Measurements from ENCODE around the gene TAF1B.
A peak's percentile ranks its signal among the peaks of the same experiment; 100 is the strongest.

Gene TAF1B

DNA sequence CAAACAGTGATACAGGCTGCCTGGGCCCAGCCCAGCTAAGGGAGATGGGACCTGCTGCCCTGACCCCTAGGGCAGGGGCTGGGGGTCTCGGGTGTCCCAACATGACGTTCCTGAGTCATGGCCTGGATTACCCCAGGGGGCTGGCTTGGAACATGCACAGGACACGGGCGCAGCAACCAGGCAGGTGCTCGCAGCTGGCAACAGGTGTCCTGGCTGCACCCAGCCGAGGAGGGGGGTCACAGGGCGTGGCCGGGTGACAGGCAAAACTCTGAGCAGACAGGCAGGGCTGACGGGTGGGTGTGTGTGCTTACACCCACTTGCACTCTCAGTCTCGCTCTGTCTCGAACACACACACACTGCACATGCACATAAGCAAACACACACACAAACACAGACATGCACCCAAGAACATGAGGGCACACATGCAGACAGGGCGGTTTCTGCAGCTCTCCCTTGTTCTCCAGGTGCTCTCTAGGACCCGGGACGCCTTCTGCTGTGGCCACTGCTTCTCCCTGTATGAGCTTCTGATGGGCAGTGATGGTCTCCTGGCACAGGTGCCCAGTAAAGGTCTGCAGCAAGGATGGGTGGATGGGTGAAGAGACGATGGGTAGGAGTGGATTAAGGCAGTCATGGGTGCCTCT is 33.7 kb upstream of the TAF1B start:
- no peak overlapping the region for H3K4me3 ChIP-seq (ENCODE audit: low read depth, low read length)
- no peak overlapping the region for H3K9ac ChIP-seq (ENCODE audit: low read depth, low read length)
- H3K36me3 ChIP-seq (ENCODE audit: control insufficient read depth, insufficient read depth, low read length): no peaks in the 10 kb centered on the region
- H3K4me1 ChIP-seq (ENCODE audit: control insufficient read depth, insufficient read depth, low read length): peaks cover 3% of the 10 kb centered on the region
- no peaks in the 10 kb centered on the region for H3K9me3 ChIP-seq (ENCODE audit: control insufficient read depth, insufficient read depth, low read length)
- peaks cover 6% of the 10 kb centered on the region for H3K27me3 ChIP-seq (ENCODE audit: control insufficient read depth, insufficient read depth, low read length)

DNA sequence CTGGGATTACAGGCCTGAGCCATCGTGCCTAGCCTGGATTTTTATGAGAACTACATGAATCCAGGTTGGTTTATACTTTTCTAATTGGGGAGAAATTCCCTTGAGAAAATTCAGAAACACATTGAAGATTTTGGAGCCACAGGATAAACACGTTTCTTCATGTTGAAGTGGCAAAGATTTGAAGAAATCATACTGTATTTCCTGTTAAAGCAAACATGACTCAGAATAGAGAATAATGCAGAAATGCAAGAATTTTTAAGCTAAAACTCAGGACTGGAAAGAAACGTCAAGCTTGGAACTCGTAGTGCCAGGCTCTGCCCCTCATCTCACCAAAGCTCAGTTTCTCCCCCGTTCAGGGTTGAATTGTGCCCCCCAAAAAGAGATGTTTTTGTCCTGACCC is 32.1 kb upstream of the TAF1B start:
- Histone ChIP-seq H3K27me3 (ENCODE audit: control insufficient read depth, insufficient read depth, low read length) (peaks cover 6% of the 10 kb centered on the region), H3K9me3 (ENCODE audit: control insufficient read depth, insufficient read depth, low read length) (no peaks in the 10 kb centered on the region), H3K9ac (ENCODE audit: low read depth, low read length) (no peak overlapping the region), H3K36me3 (ENCODE audit: control insufficient read depth, insufficient read depth, low read length) (no peaks in the 10 kb centered on the region), H3K4me1 (ENCODE audit: control insufficient read depth, insufficient read depth, low read length) (peaks cover 3% of the 10 kb centered on the region), H3K4me3 (ENCODE audit: low read depth, low read length) (no peak overlapping the region)

DNA sequence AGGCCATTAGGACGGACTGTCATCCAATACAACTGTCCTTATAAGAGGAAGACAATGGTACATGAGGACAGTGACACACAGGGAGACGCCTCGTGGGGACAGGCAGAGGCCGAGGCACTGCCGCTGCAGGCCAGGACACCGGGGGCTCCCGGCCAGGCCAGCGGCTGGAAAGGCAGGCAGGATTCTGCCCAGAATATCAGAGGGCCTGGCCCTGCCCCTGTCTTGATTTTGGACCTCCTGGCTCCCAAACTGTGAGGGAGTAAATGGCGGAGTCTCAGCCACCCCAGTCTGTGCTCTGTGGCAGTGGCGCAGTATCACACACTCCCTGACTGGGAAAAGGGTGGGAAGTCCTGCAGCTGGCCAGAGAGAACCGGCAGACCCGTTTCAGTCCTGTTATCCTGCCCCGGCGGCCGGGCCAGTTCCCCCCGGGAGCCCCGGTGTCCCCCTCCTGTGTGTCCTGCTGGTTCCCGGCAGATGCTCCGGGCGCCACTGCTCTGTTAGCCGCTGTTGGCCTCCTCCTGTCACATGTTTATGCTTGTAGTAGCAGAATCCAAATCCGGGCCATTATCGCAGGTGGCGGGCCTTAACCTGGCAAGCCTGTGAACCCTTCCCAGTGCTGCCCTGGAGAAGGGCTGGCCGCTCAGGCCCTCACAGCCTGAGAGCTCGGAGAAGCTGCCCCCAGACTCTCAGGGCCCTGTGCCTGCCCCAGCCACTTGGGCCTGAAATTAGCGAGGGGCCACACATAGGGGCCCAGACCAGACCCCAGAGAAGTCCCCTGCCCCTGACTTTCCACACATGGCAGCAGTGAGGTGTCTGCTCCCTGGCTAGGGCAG is 31.4 kb upstream of the TAF1B start:
- H3K4me1 ChIP-seq (ENCODE audit: control insufficient read depth, insufficient read depth, low read length): peaks cover 3% of the 10 kb centered on the region
- no peaks in the 10 kb centered on the region for H3K9me3 ChIP-seq (ENCODE audit: control insufficient read depth, insufficient read depth, low read length)
- H3K4me3 ChIP-seq (ENCODE audit: low read depth, low read length): no peak overlapping the region
- H3K36me3 ChIP-seq (ENCODE audit: control insufficient read depth, insufficient read depth, low read length): no peaks in the 10 kb centered on the region
- H3K9ac ChIP-seq (ENCODE audit: low read depth, low read length): no peak overlapping the region
- H3K27me3 ChIP-seq (ENCODE audit: control insufficient read depth, insufficient read depth, low read length): peaks cover 6% of the 10 kb centered on the region

DNA sequence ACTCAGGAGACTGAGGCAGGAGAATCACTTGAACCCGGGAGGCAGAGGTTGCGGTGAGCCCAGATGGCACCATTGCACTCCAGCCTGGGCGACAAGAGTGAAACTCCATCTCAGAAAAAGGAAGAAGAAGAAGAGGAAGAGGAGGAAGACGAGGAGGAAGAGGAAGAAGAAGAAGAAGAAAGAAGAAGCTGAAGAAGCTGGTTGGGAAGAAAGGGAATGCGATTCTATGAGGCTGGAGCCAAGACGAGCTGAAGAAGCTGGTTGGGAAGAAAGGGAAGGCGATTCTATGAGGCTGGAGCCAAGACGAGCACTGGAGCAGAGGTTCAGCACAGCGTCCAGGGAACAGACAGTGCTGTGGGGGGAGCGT is 30.3 kb upstream of the TAF1B start:
- H3K36me3 ChIP-seq (ENCODE audit: control insufficient read depth, insufficient read depth, low read length): no peaks in the 10 kb centered on the region
- no peaks in the 10 kb centered on the region for H3K9me3 ChIP-seq (ENCODE audit: control insufficient read depth, insufficient read depth, low read length)
- peaks cover 3% of the 10 kb centered on the region for H3K4me1 ChIP-seq (ENCODE audit: control insufficient read depth, insufficient read depth, low read length)
- H3K27me3 ChIP-seq (ENCODE audit: control insufficient read depth, insufficient read depth, low read length): peaks cover 6% of the 10 kb centered on the region
- H3K9ac ChIP-seq (ENCODE audit: low read depth, low read length): no peak overlapping the region
- H3K4me3 ChIP-seq (ENCODE audit: low read depth, low read length): no peak overlapping the region

DNA sequence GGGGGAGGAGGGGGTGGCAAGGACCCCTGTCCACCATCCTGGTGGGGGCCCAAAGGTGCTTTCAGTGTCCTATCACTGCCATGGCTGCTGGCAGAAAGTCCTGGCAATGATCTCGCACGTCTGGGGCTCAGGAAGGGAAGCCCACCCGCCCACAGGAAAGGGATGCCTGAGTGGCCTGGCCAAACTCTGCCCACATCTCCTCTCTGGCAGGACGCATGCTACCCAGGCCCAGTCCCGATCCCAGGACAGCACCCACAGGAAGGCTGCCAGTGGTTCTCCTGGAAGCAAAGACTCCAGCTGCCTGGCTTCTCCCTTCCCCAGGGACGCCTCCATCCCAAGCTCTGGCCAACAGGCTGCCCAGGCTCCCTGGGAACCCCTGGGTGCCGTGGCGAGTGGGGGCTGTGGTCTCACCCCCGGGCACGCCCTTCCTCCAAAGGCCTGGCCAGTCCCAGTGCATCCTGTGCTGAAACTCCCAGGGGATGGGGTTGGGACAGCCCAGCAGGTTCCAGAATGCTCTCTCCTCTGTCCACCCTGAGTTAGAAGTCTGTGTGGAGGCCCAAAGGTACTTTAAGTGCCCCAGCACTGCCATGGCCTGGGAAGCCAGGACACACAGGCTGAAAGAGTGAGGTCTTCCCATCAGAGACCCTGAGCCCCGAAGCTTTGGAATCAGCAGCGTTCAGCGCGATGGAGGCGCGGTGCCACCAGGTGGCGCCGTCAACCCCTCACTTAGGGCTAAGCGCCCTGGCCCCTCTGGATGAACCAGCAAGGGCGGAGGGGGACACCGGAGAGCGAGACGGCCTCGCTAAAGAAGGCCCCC is 29.8 kb upstream of the TAF1B start:
- H3K9ac ChIP-seq (ENCODE audit: low read depth, low read length): no peak overlapping the region
- H3K4me1 ChIP-seq (ENCODE audit: control insufficient read depth, insufficient read depth, low read length): peaks cover 3% of the 10 kb centered on the region
- H3K9me3 ChIP-seq (ENCODE audit: control insufficient read depth, insufficient read depth, low read length): no peaks in the 10 kb centered on the region
- peaks cover 6% of the 10 kb centered on the region for H3K27me3 ChIP-seq (ENCODE audit: control insufficient read depth, insufficient read depth, low read length)
- H3K4me3 ChIP-seq (ENCODE audit: low read depth, low read length): no peak overlapping the region
- no peaks in the 10 kb centered on the region for H3K36me3 ChIP-seq (ENCODE audit: control insufficient read depth, insufficient read depth, low read length)

DNA sequence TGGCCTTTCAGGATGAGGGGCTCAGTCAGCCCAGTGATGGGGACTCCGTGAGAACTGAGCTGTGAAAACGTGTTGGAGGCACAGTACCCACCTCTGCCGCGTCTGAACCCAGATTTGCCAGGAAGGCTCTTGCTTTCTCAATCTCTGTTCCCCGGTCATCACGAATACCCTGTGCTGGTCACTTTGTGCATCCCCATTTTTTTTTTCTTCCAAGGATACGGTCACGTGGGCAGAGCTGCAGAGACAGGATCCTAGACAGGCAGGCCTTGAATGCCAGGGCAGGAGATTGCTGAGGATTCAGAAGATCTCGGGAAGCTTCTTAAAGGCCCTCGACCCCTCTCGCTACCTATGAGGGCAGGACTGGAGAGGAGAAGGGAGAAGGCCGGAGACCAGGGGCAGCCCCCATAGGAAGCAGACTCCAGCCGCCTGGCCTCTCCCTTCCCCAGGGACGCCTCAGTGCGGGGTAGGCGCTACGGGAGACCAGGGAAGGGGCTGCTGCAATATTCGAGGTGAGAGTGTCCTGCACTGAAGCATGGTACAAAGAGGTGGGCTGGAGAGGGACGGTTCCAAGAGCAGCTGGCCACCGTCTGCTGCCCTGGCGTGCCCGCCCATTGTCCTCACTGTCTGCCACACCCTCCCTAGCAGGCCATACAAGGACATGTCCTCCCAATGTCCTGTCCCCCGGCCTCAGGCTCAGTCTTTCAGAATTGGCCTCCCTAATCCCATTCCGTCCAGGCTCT is 29.0 kb upstream of the TAF1B start:
- Histone ChIP-seq H3K4me1 (ENCODE audit: control insufficient read depth, insufficient read depth, low read length) (peaks cover 3% of the 10 kb centered on the region), H3K27me3 (ENCODE audit: control insufficient read depth, insufficient read depth, low read length) (peaks cover 6% of the 10 kb centered on the region), H3K9ac (ENCODE audit: low read depth, low read length) (peak overlapping the region; percentile 29), H3K36me3 (ENCODE audit: control insufficient read depth, insufficient read depth, low read length) (no peaks in the 10 kb centered on the region), H3K9me3 (ENCODE audit: control insufficient read depth, insufficient read depth, low read length) (no peaks in the 10 kb centered on the region), H3K4me3 (ENCODE audit: low read depth, low read length) (no peak overlapping the region)

DNA sequence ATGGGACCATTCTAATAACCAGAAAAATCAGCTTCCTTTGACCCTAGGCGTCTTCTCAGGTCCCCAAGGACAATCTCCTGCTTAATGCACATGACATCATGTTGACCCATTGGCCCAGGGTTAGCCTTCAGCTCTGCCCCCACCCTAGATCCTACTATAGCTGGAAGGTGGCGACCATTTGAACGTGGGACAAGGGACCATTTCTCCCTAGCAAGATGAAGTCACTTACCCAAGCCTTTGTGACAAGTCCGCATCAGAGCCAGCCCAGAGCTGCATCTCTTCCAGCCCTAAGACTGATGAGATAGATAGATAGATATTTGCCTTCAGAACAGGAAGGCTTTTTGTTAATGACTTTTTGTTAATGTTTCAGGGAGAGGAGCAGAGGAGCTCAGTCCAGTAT is 28.2 kb upstream of the TAF1B start:
- Histone ChIP-seq H3K9ac (ENCODE audit: low read depth, low read length) (no peak overlapping the region), H3K27me3 (ENCODE audit: control insufficient read depth, insufficient read depth, low read length) (peaks cover 6% of the 10 kb centered on the region), H3K4me3 (ENCODE audit: low read depth, low read length) (no peak overlapping the region), H3K9me3 (ENCODE audit: control insufficient read depth, insufficient read depth, low read length) (no peaks in the 10 kb centered on the region), H3K4me1 (ENCODE audit: control insufficient read depth, insufficient read depth, low read length) (peaks cover 3% of the 10 kb centered on the region), H3K36me3 (ENCODE audit: control insufficient read depth, insufficient read depth, low read length) (no peaks in the 10 kb centered on the region)

DNA sequence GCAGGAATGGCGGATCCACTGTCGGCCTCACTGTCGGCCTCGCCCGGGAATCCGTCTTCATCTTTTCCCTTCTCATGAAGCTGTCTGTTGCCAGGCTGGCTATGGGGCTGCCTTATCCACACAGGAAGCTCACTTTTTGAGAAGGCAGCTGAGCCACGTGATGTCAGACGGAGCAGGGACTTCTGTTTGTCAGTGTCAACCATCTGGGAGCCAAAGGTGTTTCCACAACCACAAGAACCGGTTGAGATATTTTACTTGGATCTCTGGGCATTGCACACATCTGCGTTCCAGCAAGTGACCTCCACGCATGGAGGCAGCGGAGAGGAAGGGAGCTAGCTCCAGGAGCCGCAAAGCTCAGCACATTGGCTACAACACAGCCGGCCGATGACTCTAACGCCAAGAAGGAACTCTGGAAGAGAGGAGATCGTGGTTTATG is 27.4 kb upstream of the TAF1B start:
- H3K36me3 ChIP-seq (ENCODE audit: control insufficient read depth, insufficient read depth, low read length): no peaks in the 10 kb centered on the region
- H3K9ac ChIP-seq (ENCODE audit: low read depth, low read length): no peak overlapping the region

DNA sequence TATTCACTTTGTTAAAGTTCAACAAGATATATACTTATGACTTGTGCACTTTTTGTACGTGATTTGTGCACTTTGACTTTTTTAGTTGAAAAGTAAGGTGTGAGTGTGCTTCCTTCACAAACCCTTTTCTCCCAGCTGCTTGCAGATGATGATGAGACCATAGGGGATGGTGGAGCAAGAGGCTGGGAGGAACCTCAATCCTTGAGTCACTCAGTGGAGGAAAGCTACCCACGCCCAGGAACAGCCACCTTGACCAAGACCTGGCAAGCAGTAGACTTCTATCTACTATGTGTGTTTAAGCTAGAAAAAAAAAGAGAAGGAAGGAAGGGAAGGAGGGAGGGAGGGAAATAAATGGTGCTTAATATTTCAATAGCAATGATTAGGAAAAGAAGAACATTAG is 25.2 kb upstream of the TAF1B start:
- Histone ChIP-seq H3K9me3 (ENCODE audit: control insufficient read depth, insufficient read depth, low read length) (no peaks in the 10 kb centered on the region), H3K4me1 (ENCODE audit: control insufficient read depth, insufficient read depth, low read length) (peaks cover 3% of the 10 kb centered on the region), H3K9ac (ENCODE audit: low read depth, low read length) (no peak overlapping the region), H3K27me3 (ENCODE audit: control insufficient read depth, insufficient read depth, low read length) (peaks cover 6% of the 10 kb centered on the region), H3K4me3 (ENCODE audit: low read depth, low read length) (no peak overlapping the region), H3K36me3 (ENCODE audit: control insufficient read depth, insufficient read depth, low read length) (no peaks in the 10 kb centered on the region)

More for the DNA sequence above, 27.4 kb upstream of the TAF1B start:
- Histone ChIP-seq H3K4me1 (ENCODE audit: control insufficient read depth, insufficient read depth, low read length) (peaks cover 3% of the 10 kb centered on the region), H3K4me3 (ENCODE audit: low read depth, low read length) (no peak overlapping the region), H3K9me3 (ENCODE audit: control insufficient read depth, insufficient read depth, low read length) (no peaks in the 10 kb centered on the region), H3K27me3 (ENCODE audit: control insufficient read depth, insufficient read depth, low read length) (peaks cover 6% of the 10 kb centered on the region)

DNA sequence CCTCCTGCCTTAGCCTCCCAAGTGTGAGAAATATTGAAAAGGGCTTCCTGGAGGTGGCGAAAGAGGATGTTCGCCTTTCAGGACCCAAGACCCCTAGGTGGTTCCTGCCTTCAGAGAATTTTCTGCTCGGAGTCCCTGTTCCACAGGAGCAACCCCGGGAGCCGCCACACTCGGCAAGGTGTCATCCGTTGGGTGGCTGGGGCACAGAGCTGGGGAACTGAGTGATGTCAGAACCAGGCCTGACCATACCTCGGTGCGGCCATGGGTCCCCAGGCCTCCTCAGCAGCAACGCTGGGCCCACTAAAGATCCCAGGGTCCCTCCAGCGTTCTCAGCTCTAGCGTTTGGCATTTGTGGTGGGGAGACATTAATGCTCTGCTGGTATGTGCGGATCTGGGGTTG is 23.7 kb upstream of the TAF1B start:
- Histone ChIP-seq H3K9me3 (ENCODE audit: control insufficient read depth, insufficient read depth, low read length) (no peaks in the 10 kb centered on the region), H3K4me1 (ENCODE audit: control insufficient read depth, insufficient read depth, low read length) (no peaks in the 10 kb centered on the region), H3K9ac (ENCODE audit: low read depth, low read length) (no peak overlapping the region), H3K36me3 (ENCODE audit: control insufficient read depth, insufficient read depth, low read length) (no peaks in the 10 kb centered on the region), H3K4me3 (ENCODE audit: low read depth, low read length) (no peak overlapping the region), H3K27me3 (ENCODE audit: control insufficient read depth, insufficient read depth, low read length) (peaks cover under 1% of the 10 kb centered on the region)

All from iPS-15b (cell line).